ENCODE data around the gene MS4A14.
"Not testable (repeated sequence)": the region's sequence is repeated elsewhere in the genome, so short reads cannot be mapped to it uniquely, and the experiment has no call there.

The MS4A14 gene

GRCh38 chr11:60362241-60362640, 34.0 kb upstream of the MS4A14 start:
- TF ChIP-seq CTCF (IDR thresholded peaks at IDR 0.05; ENCODE audit: insufficient read depth, low read depth, low read length, missing control alignments): no peak

GRCh38 chr11:60363542-60364470, 32.5 kb upstream of the MS4A14 start:
- peak; percentile 86 for DNase-seq (ENCODE audit: low read depth)
- H3K4me3 ChIP-seq (ENCODE audit: low read depth, low read length): peak overlapping the region; percentile 44
- TF ChIP-seq CTCF (IDR thresholded peaks at IDR 0.05; ENCODE audit: insufficient read depth, low read depth, low read length, missing control alignments): peak; percentile 62

More at GRCh38 chr11:60362241-60362640, 34.0 kb upstream of the MS4A14 start:
- DNase-seq (ENCODE audit: low read depth): no peak
- no peak overlapping the region for H3K4me3 ChIP-seq (ENCODE audit: low read depth, low read length)

- DNase-seq (ENCODE audit: low read depth); H3K4me3 ChIP-seq (ENCODE audit: low read depth, low read length): not testable (repeated sequence)
Measured at GRCh38 chr11:60366262-60366904, 29.9 kb upstream of the MS4A14 start.

GRCh38 chr11:60367009-60367408, 29.2 kb upstream of the MS4A14 start:
- peak; percentile 88 for DNase-seq (ENCODE audit: low read depth)
- TF ChIP-seq CTCF (IDR thresholded peaks at IDR 0.05; ENCODE audit: insufficient read depth, low read depth, low read length, missing control alignments): no peak
- peak overlapping the region; percentile 32; the same call in 1 of the 2 replicates for H3K4me3 ChIP-seq (ENCODE audit: low read depth, low read length)

- DNase-seq (ENCODE audit: low read depth): no peak
- no peak for TF ChIP-seq CTCF (IDR thresholded peaks at IDR 0.05; ENCODE audit: insufficient read depth, low read depth, low read length, missing control alignments)
- no peak overlapping the region for H3K4me3 ChIP-seq (ENCODE audit: low read depth, low read length)
Measured at GRCh38 chr11:60367896-60368295, 28.4 kb upstream of the MS4A14 start.

- H3K4me3 ChIP-seq (ENCODE audit: low read depth, low read length): no peak overlapping the region
- no peak for TF ChIP-seq CTCF (IDR thresholded peaks at IDR 0.05; ENCODE audit: insufficient read depth, low read depth, low read length, missing control alignments)
- DNase-seq (ENCODE audit: low read depth): no peak
Measured at GRCh38 chr11:60370252-60370810, 25.9 kb upstream of the MS4A14 start.

- no peak overlapping the region for H3K4me3 ChIP-seq (ENCODE audit: low read depth, low read length)
- no peak for TF ChIP-seq CTCF (IDR thresholded peaks at IDR 0.05; ENCODE audit: insufficient read depth, low read depth, low read length, missing control alignments)
- DNase-seq (ENCODE audit: low read depth): no peak
Measured at GRCh38 chr11:60370811-60371298, 25.4 kb upstream of the MS4A14 start.
